ENCODE results near the gene DOK1.

- TF ChIP-seq CTCF (conservative IDR thresholded peaks at IDR 0.05) (no peak), EZH2 (IDR thresholded peaks at IDR 0.05; ENCODE audit: low read depth) (no peak)
Measured at GRCh38 chr2:74581463-74581862, 26.9 kb downstream of the DOK1 start.

Measured in PC-9 (cell line).